Upper lobe of right lung (tissue), 1 donor: Measurements from ENCODE around the gene SRPK1. TPM values are rescaled to one million over a fixed set of nuclear protein-coding genes. Genes with fewer than 3 reads are reported as not detected.

Source experiments
- ATAC-seq: fragments of 200-7000 bp; cut with Tn5 transposase; one replicate; pipeline ENCODE4 v1.9.1; 2020; ENCODE audit warnings: mild to moderate bottlenecking, moderate library complexity
- DNase-seq: peaks from one replicate; pipeline ENCODE4 v3.0.0-alpha.2; 2020
- H3K27ac ChIP-seq: fragments of 200-600 bp; one replicate; pipeline ENCODE4 v1.8.0; 2022
- H3K27me3 ChIP-seq: fragments of 200-600 bp; one replicate; pipeline ENCODE4 v1.8.0; 2022; ENCODE audit warnings: mild to moderate bottlenecking
- H3K36me3 ChIP-seq: fragments of 200-600 bp; one replicate; pipeline ENCODE4 v1.8.0; 2022
- H3K4me1 ChIP-seq: fragments of 200-600 bp; one replicate; pipeline ENCODE4 v1.8.0; 2022
- H3K4me3 ChIP-seq: fragments of 200-600 bp; one replicate; pipeline ENCODE4 v1.8.0; 2022; ENCODE audit warnings: mild to moderate bottlenecking
- H3K9me3 ChIP-seq: fragments of 200-600 bp; one replicate; pipeline ENCODE4 v1.8.0; 2022
- CTCF ChIP-seq: fragments of 200-600 bp; IDR thresholded peaks from one replicate; pipeline ENCODE4 v1.8.0; 2022; ENCODE audit warnings: antibody characterized with exemption
- intact Hi-C: fragments of 100-400 bp; cut with DNase I; formaldehyde crosslinking; loops from one replicate; pipeline ENCODE4 v1.11.0; 2022
- total RNA-seq: library from RNA; stranded (reverse); fragmentation: NEBNext Ultra II Directional; extraction: Animal tissue kit (Norgen Biotek cat#: 25700); gene quantifications from one replicate; pipeline ENCODE4 v1.2.1, GENCODE V29; 2021
- donor health status: DM: no; HTN: yes; CAD: no; lungs with severe emphysema.

The SRPK1 gene
- total RNA-seq, 1 donor from 2014 or later: 40.6 TPM

- ATAC-seq: peak; percentile 29
- H3K4me1 ChIP-seq: no peaks in the 10 kb centered on the region
- H3K27ac ChIP-seq: no peak overlapping the region
- intact Hi-C loops: loop anchor here (1.0 kb wide), 1 partner anchor 11 kb away; no protein-coding TSS in a partner anchor
- no peak for DNase-seq
- H3K9me3 ChIP-seq: no peaks in the 10 kb centered on the region
- H3K27me3 ChIP-seq: no peaks in the 10 kb centered on the region
- TF ChIP-seq CTCF: no peak
- no peak overlapping the region for H3K4me3 ChIP-seq
- no peaks in the 10 kb centered on the region for H3K36me3 ChIP-seq
These were observed 122.9 kb downstream of the SRPK1 start for GRCh38 chr6:35797837-35798526.

GRCh38 chr6:35796236-35796635 is 124.7 kb downstream of the SRPK1 start:
- TF ChIP-seq CTCF: no peak
- Histone ChIP-seq H3K4me3 (no peak overlapping the region), H3K9me3 (no peaks in the 10 kb centered on the region), H3K4me1 (no peaks in the 10 kb centered on the region), H3K36me3 (no peaks in the 10 kb centered on the region), H3K27ac (no peak overlapping the region), H3K27me3 (peaks cover 9% of the 10 kb centered on the region)
- intact Hi-C loops: no loop called here
- ATAC-seq (no peak), DNase-seq (no peak)

GRCh38 chr6:35795453-35796071 is 125.3 kb downstream of the SRPK1 start:
- Histone ChIP-seq H3K27ac (no peak overlapping the region), H3K4me3 (no peak overlapping the region), H3K36me3 (no peaks in the 10 kb centered on the region), H3K27me3 (peaks cover 16% of the 10 kb centered on the region), H3K9me3 (no peaks in the 10 kb centered on the region), H3K4me1 (no peaks in the 10 kb centered on the region)
- ATAC-seq: peak; percentile 8
- no peak for DNase-seq
- intact Hi-C loops: no loop called here
- TF ChIP-seq CTCF: no peak

- H3K4me1 ChIP-seq: no peaks in the 10 kb centered on the region
- intact Hi-C loops: no loop called here
- H3K27me3 ChIP-seq: peaks cover 19% of the 10 kb centered on the region
- no peak overlapping the region for H3K27ac ChIP-seq
- ATAC-seq (peak; percentile 17), DNase-seq (no peak)
- H3K9me3 ChIP-seq: no peaks in the 10 kb centered on the region
- no peak for TF ChIP-seq CTCF
- H3K4me3 ChIP-seq: no peak overlapping the region
- no peaks in the 10 kb centered on the region for H3K36me3 ChIP-seq
These were observed 126.1 kb downstream of the SRPK1 start for GRCh38 chr6:35794536-35795452.

GRCh38 chr6:35790683-35791082 is 130.2 kb downstream of the SRPK1 start:
- Histone ChIP-seq H3K4me1 (peaks cover 4% of the 10 kb centered on the region), H3K4me3 (no peak overlapping the region), H3K36me3 (no peaks in the 10 kb centered on the region), H3K27ac (no peak overlapping the region), H3K9me3 (no peaks in the 10 kb centered on the region), H3K27me3 (peaks cover 52% of the 10 kb centered on the region)
- ATAC-seq (no peak), DNase-seq (no peak)
- intact Hi-C loops: no loop called here
- no peak for TF ChIP-seq CTCF
